Measurements from ENCODE around the gene NTNG2.
"Not testable (repeated sequence)": the region's sequence is repeated elsewhere in the genome, so short reads cannot be mapped to it uniquely, and the experiment has no call there.

The NTNG2 gene, protein sequence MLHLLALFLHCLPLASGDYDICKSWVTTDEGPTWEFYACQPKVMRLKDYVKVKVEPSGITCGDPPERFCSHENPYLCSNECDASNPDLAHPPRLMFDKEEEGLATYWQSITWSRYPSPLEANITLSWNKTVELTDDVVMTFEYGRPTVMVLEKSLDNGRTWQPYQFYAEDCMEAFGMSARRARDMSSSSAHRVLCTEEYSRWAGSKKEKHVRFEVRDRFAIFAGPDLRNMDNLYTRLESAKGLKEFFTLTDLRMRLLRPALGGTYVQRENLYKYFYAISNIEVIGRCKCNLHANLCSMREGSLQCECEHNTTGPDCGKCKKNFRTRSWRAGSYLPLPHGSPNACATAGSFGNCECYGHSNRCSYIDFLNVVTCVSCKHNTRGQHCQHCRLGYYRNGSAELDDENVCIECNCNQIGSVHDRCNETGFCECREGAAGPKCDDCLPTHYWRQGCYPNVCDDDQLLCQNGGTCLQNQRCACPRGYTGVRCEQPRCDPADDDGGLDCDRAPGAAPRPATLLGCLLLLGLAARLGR

DNA sequence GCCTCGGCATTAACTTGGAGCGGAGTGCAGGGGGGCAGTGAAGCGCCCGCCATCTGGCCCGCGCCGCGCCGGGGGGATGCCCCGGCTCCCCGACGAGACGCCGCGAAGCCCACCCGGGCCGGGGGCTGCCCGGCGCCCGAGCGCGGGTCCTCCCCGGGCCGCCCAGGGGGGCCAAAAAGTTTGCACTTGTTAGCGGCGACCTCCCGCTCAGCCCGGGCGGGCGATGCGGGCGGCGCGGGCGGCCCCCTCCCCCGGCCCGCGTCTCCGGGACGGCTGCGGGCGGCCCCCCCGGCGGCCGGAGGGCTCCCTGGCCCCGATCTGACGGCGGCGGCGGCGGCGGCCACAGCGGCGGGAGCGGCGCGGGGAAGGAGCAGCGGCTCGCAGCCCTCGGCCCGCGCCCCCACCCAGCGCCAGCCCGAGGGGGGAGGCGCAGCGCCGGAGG lies at the start of gene NTNG2:
NTNG2 (plus strand) TSS at position 316 of the 442 bp plus-strand sequence. CDS start 4,774 bp downstream, outside the sequence.
- no peak for FAIRE-seq

DNA sequence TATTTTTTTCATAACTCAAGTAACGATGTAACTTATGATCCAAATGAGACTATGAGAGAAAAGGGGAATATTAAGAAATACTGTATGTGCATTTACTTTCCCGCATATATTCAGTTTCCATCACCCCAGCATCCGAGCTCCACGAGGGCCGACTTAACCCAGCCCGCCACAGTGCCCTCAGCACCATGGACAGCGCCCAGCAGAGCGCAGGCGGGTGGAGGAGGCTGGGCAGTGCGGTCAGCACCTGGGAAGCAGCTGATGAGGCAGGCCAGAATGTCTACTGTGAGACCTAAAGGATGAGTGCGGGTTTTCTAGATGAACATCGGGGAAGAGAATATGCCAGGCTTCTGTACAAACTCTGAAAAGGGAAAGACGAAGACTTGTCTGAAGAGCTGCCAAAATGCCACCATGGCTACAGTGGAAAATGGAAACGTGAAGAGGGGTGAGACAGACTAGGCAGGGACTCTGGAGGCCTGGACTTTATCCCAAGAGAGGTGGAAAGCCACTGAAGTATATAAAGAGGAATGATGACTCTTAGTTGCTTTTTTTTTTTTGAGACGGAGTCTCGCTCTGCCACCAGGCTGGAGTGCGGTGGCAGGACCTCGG lies 47.7 kb upstream of the NTNG2 start:
- FAIRE-seq, result no peak

GRCh38 chr9:132116583-132116982 lies 45.3 kb upstream of the NTNG2 start:
- no peak for FAIRE-seq

GRCh38 chr9:132117694-132118093 lies 44.2 kb upstream of the NTNG2 start:
- no peak for FAIRE-seq

GRCh38 chr9:132121021-132121420 lies 40.8 kb upstream of the NTNG2 start:
- no peak for FAIRE-seq

DNA sequence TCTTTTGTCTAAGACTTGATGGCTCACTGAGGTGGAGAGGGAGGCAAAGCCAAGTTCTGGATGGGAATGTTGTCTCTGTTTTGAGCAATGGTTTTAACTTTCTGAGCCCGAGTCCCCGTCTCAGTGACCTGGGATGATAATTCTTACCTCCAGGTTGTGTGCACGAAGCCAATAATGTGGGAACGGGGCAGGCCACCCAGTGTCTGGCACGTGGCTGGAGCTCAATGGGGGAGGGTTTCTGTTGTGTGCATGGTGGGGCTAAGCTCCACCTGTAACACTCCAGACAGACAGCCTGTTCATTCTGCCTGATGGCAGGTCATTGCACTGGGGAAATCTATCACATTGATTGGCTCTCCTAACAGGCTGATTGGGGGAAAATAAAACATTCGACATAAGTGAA lies 37.1 kb upstream of the NTNG2 start:
- FAIRE-seq, result no peak

DNA sequence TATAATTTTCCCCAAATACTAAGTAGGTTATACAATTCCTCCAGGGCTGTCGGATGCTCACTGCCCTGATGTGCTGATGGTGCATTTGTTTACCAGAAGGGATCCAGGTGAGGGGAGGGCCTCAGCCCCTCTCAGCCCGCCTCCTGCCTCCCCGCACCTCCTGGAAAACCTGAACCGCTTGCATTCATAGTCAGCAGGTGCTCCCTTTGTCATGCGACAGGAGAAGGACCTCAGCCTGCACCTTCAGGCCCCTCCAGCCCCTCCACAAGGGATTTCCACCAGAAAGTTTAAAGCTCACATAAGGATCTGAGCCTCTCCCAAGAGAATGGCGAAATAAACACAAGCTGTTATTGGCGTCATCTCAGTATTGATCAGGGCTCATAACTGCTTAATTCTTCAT lies 36.5 kb upstream of the NTNG2 start:
- FAIRE-seq, result no peak

GRCh38 chr9:132125944-132126679 lies 35.7 kb upstream of the NTNG2 start:
- FAIRE-seq, result no peak

DNA sequence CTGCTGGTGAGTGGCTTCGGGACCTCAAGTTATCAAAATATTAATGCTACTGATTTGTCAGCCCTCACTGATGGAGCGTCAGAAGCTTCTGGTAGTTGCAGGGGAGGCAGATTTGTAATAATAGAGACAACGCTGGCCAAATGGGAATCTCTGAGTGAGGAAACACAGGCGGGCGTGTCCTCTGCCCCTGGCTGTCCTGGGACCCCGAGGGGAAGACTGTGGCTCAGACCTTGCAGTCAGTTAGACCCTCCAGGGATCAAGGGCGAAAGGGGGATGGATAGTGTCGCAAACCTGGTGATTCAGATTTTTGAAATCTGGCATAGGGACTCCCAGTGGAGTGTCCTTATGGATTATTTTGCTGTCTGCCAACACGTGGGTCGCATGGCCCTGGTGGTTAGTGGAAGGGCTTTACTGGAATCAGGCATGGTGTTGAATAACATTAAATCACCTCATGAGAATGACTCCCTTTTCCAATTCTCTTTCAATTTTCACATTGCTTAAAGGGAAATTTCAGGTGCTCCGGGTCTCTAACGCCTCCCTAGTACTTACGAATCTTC lies 35.1 kb upstream of the NTNG2 start:
- no peak for FAIRE-seq

- FAIRE-seq, result no peak
These were observed 33.8 kb upstream of the NTNG2 start for GRCh38 chr9:132127888-132128534.

GRCh38 chr9:132129535-132129934 lies 32.3 kb upstream of the NTNG2 start:
- FAIRE-seq, result no peak

DNA sequence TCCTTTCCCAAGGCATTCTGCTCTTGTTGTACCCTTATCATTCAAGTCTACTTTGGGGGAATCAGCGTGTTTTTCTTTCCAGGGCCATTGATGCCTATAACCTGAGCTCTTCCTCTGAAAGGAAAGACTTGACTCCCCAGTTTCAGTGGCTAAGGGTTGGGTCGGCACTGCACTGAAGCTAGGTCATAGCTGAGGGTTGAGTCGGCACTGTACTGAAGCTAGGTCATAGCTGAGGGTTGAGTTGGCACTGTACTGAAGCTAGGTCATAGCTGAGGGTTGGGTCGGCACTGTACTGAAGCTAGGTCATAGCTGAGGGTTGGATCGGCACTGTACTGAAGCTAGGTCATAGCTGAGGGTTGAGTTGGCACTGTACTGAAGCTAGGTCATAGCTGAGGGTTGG lies 27.8 kb upstream of the NTNG2 start:
- not testable (repeated sequence) for FAIRE-seq

- FAIRE-seq, result no peak
These were observed 26.4 kb upstream of the NTNG2 start for GRCh38 chr9:132135456-132135855.

- FAIRE-seq, result no peak
These were observed 25.6 kb upstream of the NTNG2 start for GRCh38 chr9:132136151-132136780.

DNA sequence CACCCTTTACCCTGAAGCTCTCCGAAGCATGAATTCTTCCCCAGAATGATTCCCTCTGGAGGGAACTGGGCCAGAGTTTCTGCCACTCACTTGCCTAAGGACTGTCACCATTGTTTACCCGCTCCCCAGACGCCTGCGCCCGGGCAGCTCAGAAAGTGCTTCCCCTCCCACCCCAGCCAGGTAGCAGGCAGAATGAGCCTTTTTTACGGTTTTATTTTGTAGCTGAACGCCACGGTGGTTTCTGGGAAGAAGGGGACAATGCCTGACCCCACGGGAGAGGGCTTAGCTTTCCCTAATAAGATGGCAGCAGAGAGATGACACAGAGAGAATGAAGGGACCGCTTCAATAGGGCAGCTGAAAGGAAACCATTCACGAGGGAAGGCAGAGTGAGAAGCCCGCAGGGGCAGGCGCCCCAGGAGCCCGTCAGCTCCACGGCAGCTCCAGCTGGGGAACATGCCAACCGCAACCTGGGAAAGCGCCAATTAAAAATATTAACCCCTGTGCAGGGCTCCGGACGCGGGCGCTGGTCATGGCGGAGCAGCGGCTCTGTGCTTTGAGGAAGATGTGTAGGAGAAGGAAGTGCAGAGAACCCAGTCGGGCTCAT lies 20.4 kb upstream of the NTNG2 start:
- no peak for FAIRE-seq

DNA sequence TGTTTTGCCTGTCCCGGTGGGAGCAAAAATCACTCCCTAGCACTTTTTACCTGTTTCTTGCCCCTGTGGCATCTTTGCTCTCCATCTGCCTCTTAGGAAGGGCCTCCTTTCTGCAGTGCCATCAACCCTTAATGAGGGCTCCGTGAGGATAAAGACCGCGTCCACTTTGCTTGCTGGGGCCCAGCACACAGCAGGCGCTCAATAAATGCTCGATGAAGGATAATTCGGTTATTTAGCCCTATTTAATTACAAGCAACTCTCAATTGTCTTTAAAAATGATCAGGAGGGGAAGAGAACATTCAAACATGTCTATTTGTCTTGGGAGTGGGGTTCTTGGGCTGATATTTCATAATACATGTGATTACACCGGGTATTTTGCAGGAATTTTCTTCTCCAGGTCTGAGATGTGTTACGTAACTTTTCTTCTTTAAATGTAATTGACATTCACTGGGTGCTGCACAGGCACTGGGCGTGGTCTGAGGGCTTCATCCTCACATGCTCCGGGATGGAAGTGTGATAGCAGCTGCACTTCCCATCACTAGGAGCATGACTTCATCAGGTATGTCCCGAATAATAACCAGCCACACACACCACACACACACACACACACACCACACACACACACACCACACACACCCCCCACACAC lies 19.8 kb upstream of the NTNG2 start:
- FAIRE-seq, result no peak

- FAIRE-seq, result no peak
These were observed 18.9 kb upstream of the NTNG2 start for GRCh38 chr9:132142924-132143323.

DNA sequence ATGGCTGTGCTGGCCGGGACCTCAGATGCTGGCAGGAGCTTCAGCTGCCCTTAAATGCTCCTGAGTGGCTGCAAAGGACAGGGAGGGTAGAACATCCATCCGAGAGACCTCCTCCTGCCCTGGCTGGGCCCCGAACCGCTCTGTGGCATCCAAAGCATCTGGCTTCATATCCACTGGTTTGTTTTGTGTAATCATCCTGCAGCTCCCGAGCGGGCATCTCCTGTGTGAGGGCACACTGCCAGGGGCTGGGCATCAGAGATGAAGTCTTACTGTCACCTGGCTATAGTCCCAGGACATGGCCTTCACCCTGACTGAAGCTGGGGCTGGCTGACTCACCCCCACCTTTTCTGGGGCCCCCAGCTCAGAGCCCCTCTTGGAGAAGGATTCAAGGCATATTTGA lies 18.5 kb upstream of the NTNG2 start:
- no peak for FAIRE-seq

DNA sequence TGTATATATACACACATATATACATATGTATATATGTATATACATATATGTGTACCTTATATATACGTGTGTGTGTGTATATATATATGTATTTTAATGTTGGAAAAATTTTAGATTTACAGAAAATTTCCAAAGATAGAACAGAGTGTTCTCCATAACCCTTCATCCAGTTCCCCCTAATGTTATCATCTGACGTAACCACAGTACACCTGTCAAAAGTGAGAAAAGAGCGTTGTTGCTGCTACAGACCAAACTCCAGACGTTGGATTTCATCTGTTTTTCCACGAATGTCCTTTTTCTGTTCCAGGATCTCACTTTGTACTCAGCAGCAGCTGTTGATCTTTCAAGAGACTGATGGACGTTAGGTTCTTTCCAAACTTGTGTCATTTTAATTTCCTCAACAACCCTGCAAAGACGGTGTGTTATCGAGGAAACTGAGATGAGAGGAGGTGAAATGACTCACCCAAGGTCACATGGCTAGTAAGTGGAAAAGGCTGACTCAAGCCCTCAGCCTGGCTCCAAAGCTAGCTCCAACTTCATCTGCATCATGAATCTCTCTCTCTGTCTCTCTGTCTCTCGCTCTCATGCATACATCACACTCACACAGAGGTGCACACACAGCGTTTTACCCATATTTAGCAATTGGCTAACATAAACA lies 17.0 kb upstream of the NTNG2 start:
- FAIRE-seq, result no peak

GRCh38 chr9:132146039-132146438 lies 15.8 kb upstream of the NTNG2 start:
- no peak for FAIRE-seq

DNA sequence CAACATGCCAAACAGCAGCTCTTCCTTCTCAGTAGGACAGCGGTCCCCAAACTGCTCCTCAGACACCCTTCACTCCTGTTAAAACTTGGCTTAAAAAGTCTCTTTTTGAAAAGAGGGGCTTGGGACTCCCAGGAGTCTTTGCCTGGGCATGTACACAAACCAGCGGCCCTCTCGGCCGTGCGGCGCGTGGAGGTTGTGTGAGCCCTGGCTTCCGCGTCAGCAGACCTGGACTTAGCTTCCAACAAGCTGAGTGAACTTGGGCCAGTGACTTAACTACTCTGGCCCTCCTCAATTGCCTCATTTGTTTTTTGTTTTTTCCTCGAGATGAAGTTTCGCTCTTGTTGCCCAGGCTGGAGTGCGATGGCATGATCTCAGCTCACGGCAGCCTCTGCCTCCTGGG lies 15.3 kb upstream of the NTNG2 start:
- no peak for FAIRE-seq
